ENCODE results near the gene CPLX1.
"Not testable (repeated sequence)": the region's sequence is repeated elsewhere in the genome, so short reads cannot be mapped to it uniquely, and the experiment has no call there.

DNA sequence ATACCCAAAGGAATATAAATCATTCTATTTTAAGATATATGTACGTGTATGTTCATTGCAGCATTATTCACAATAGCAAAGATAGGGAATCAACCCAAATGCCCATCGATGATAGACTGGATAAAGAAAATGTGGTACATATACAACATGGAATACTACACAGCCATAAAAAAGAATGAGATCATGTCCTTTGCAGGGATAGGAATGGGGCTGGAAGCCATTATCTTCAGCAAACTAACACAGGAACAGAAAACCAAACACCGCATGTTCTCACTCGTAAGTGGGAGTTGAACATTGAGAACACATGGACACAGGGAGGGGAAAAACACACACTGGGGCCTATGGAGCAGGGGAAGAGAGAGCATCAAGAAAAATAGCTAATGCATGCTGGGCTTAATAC lies 18.9 kb downstream of the CPLX1 start:
- TF ChIP-seq, protein P1, sequence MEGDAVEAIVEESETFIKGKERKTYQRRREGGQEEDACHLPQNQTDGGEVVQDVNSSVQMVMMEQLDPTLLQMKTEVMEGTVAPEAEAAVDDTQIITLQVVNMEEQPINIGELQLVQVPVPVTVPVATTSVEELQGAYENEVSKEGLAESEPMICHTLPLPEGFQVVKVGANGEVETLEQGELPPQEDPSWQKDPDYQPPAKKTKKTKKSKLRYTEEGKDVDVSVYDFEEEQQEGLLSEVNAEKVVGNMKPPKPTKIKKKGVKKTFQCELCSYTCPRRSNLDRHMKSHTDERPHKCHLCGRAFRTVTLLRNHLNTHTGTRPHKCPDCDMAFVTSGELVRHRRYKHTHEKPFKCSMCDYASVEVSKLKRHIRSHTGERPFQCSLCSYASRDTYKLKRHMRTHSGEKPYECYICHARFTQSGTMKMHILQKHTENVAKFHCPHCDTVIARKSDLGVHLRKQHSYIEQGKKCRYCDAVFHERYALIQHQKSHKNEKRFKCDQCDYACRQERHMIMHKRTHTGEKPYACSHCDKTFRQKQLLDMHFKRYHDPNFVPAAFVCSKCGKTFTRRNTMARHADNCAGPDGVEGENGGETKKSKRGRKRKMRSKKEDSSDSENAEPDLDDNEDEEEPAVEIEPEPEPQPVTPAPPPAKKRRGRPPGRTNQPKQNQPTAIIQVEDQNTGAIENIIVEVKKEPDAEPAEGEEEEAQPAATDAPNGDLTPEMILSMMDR (IDR thresholded peaks at IDR 0.05) = not testable (repeated sequence)
- not testable (repeated sequence) for TF ChIP-seq POLR2A (IDR thresholded peaks at IDR 0.05)
